ENCODE data around the gene MACROD1. TPM values are rescaled to one million over a fixed set of nuclear protein-coding genes. Genes with fewer than 3 reads are reported as not detected.

Gene MACROD1
- total and polyA plus RNA-seq, 2 of the 13 experiments (the other 11 are each of a cell fraction or from before 2014, with no cell fraction given), result 23.1 to 34.5 TPM

DNA sequence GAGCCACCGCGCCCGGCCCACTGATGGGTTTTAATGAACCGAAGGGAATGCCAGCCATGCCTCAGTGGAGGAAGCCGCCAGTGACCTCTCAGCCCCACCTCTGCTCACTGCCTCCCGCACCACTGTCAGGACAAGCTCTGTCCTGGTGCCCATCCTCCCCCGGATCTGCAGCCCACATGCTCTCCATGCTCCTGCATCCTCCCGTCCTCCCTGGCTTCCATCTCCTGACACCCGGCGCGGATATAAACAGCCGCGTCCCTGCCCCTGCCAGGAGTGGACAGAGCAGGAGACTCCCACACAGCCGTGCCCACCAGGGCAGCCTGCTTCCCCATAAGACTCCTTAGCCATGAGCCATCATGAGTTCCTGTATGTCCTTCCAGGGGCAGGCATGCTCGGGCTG, 26.9 kb downstream of the MACROD1 start:
- WGBS (ENCODE audit: low lambda C conversion rate), result 100% methylated on average over 13 of the region's 15 CpGs

More for the DNA sequence above, 26.9 kb downstream of the MACROD1 start:
- no peak for ATAC-seq
- TF ChIP-seq, protein P1, sequence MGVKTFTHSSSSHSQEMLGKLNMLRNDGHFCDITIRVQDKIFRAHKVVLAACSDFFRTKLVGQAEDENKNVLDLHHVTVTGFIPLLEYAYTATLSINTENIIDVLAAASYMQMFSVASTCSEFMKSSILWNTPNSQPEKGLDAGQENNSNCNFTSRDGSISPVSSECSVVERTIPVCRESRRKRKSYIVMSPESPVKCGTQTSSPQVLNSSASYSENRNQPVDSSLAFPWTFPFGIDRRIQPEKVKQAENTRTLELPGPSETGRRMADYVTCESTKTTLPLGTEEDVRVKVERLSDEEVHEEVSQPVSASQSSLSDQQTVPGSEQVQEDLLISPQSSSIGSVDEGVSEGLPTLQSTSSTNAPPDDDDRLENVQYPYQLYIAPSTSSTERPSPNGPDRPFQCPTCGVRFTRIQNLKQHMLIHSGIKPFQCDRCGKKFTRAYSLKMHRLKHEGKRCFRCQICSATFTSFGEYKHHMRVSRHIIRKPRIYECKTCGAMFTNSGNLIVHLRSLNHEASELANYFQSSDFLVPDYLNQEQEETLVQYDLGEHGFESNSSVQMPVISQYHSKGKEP (CRISPR knock-in tag; IDR thresholded peaks at IDR 0.05), result no peak
- no peak for TF ChIP-seq SKI (IDR thresholded peaks at IDR 0.05; ENCODE audit: partially characterized antibody)
- no peak for TF ChIP-seq ZNF292 (CRISPR knock-in tag; IDR thresholded peaks at IDR 0.05; ENCODE audit: borderline replicate concordance, low read depth)
- TF ChIP-seq MEIS2 (CRISPR knock-in tag; IDR thresholded peaks at IDR 0.05), result no peak
- TF ChIP-seq TFE3 (CRISPR knock-in tag; IDR thresholded peaks at IDR 0.05), result no peak
- no peak for TF ChIP-seq ZEB1 (IDR thresholded peaks at IDR 0.05; ENCODE audit: insufficient replicate concordance, low read depth)
- no peak for TF ChIP-seq ZNF780A (CRISPR knock-in tag; IDR thresholded peaks at IDR 0.05)
- no peak for TF ChIP-seq ZNF724P (CRISPR knock-in tag; IDR thresholded peaks at IDR 0.05; ENCODE audit: borderline replicate concordance)
- no peak for TF ChIP-seq IRX3 (CRISPR knock-in tag; IDR thresholded peaks at IDR 0.05; ENCODE audit: borderline replicate concordance, low read depth)
- no peak for TF ChIP-seq ZNF274 (CRISPR knock-in tag; IDR thresholded peaks at IDR 0.05)
- no peak for TF ChIP-seq JUNB (CRISPR knock-in tag; IDR thresholded peaks at IDR 0.05; ENCODE audit: borderline replicate concordance)
- in situ Hi-C loops (cut with HindIII; ENCODE audit: extremely low pct_ligation_motif_present, low pct_unique_long_range_greater_than_20kb), result no loop called here
- CTCF ChIA-PET (ENCODE audit: low intra/inter-chr PET ratio, low total read pairs), result no interaction called here
- H3K9me3 ChIP-seq (ENCODE audit: low read length), result no peaks in the 10 kb centered on the region
- BruUV-seq (replicated peaks), result no TSS peak
- H3K79me2 ChIP-seq (ENCODE audit: insufficient read depth, low read length), result no peaks in the 10 kb centered on the region
- no peak overlapping the region for H2AFZ ChIP-seq (ENCODE audit: low read length)
- no peak overlapping the region for H3K9ac ChIP-seq (ENCODE audit: insufficient read depth, low read depth, low read length)
- no peaks in the 10 kb centered on the region; the same call in 1 of the 2 replicates for H4K20me1 ChIP-seq (ENCODE audit: insufficient read depth, low read length)
- no peaks in the 10 kb centered on the region; the same call in 1 of the 2 replicates for H3K4me1 ChIP-seq (ENCODE audit: insufficient read depth, low read length)
- intact Hi-C loops (cut with micrococcal nuclease; ENCODE audit: unreplicated experiment), result no loop called here
- no peak for DNase-seq (ENCODE audit: low spot score)
- POLR2A ChIA-PET, result no interaction called here
- no peak overlapping the region for H3K4me2 ChIP-seq (ENCODE audit: low read depth, low read length)
- no peak for FAIRE-seq
- H3K27ac ChIP-seq (ENCODE audit: extremely low read length, insufficient read depth, low read length), result no peak overlapping the region
- no peak overlapping the region for H3K4me3 ChIP-seq (replicated peaks in 1 of 3; ENCODE audit: insufficient read depth in 1 of 3, low read depth in 2 of 3, low read length in 3 of 3)
- peaks cover 0 to 1% of the 10 kb centered on the region in 2 experiments; a peak in 3 of 5 replicates for H3K36me3 ChIP-seq (replicated peaks in 1 of 2; ENCODE audit: control insufficient read depth in 1 of 2, insufficient read depth in 2 of 2, low read length in 2 of 2)
- no peaks in the 10 kb centered on the region for H3K27me3 ChIP-seq (ENCODE audit: control insufficient read depth in 1 of 2, insufficient read depth in 2 of 2, low read length in 2 of 2)

Data from HepG2 (cell line).